BLaER1 treated with 17β-estradiol and CSF1 and Interleukin-3, amounts not matched to agents 10 nM and 100 nM (cell line): ENCODE measurements around the gene ARHGAP26.

Experiments used
- H3K27ac ChIP-seq, 11 experiments: shearing (Covaris generic); formaldehyde crosslinking; 2 replicates each; pipeline ENCODE4 v1.8.1; 2022
- H3K27me3 ChIP-seq, 11 experiments: shearing (Covaris generic); formaldehyde crosslinking; 2 replicates each; pipeline ENCODE4 v1.8.1; 2022
- H3K36me3 ChIP-seq, 11 experiments: shearing (Covaris generic); formaldehyde crosslinking; 2 replicates each; pipeline ENCODE4 v1.8.1; 2022
- H3K4me1 ChIP-seq, 10 experiments: shearing (Covaris generic); formaldehyde crosslinking; 2 replicates each; pipeline ENCODE4 v1.8.1; 2022
- H3K4me2 ChIP-seq, 11 experiments: shearing (Covaris generic); formaldehyde crosslinking; 2 replicates each; pipeline ENCODE4 v1.8.1; 2022
- H3K4me3 ChIP-seq, 10 experiments: shearing (Covaris generic); formaldehyde crosslinking; 2 replicates each; pipeline ENCODE4 v1.8.1; 2022
- H3K9ac ChIP-seq, 11 experiments: shearing (Covaris generic); formaldehyde crosslinking; 2 replicates each; pipeline ENCODE4 v1.8.1; 2022
- H3K9me3 ChIP-seq, 11 experiments: shearing (Covaris generic); formaldehyde crosslinking; replicated peaks in 1 of 11; 2 replicates each; pipeline ENCODE4 v1.8.1; 2022
- H4K20me1 ChIP-seq, 11 experiments: shearing (Covaris generic); formaldehyde crosslinking; 2 replicates each; pipeline ENCODE4 v1.8.1; 2022
- Cebpa-rat ChIP-seq, 11 experiments: shearing (Covaris generic); IDR thresholded peaks; 2 replicates each; pipeline ENCODE4 v1.8.1; 2022

ARHGAP26 gene

GRCh38 chr5:142763701-142764100 lies 6.5 kb upstream of the ARHGAP26 start:
- no peak overlapping the region for H3K4me3 ChIP-seq
- no peak overlapping the region for H3K9ac ChIP-seq
- no peaks in the 10 kb centered on the region; a peak in 1 of 22 replicates for H3K27me3 ChIP-seq
- peaks cover 0 to 28% (median 0%) of the 10 kb centered on the region in 10 experiments; a peak in 8 of 20 replicates for H3K4me1 ChIP-seq
- no peak overlapping the region for H3K4me2 ChIP-seq
- no peaks in the 10 kb centered on the region for H4K20me1 ChIP-seq
- peaks cover 0 to 5% (median 0%) of the 10 kb centered on the region in 11 experiments; a peak in 4 of 22 replicates for H3K9me3 ChIP-seq
- no peaks in the 10 kb centered on the region for H3K36me3 ChIP-seq
- TF ChIP-seq Cebpa-rat (IDR thresholded peaks at IDR 0.05), result no peak
- H3K27ac ChIP-seq, result no peak overlapping the region

- H4K20me1 ChIP-seq, result peaks cover 6 to 19% (median 13%) of the 10 kb centered on the region in 11 experiments; a peak in 20 of 22 replicates
Observed at GRCh38 chr5:142767178-142767577, 3.0 kb upstream of the ARHGAP26 start.

GRCh38 chr5:142767911-142768310 lies 2.3 kb upstream of the ARHGAP26 start:
- H3K27me3 ChIP-seq, result no peaks in the 10 kb centered on the region; a peak in 1 of 22 replicates
- no peak for TF ChIP-seq Cebpa-rat (IDR thresholded peaks at IDR 0.05)

More at GRCh38 chr5:142767178-142767577, 3.0 kb upstream of the ARHGAP26 start:
- Histone ChIP-seq H3K9ac (no peak overlapping the region), H3K9me3 (peaks cover 0 to 5% (median 0%) of the 10 kb centered on the region in 11 experiments; a peak in 4 of 22 replicates), H3K4me3 (no peak overlapping the region), H3K4me2 (no peak overlapping the region), H3K27ac (no peak overlapping the region), H3K36me3 (no peaks in the 10 kb centered on the region), H3K27me3 (no peaks in the 10 kb centered on the region; a peak in 1 of 22 replicates), H3K4me1 (peaks cover 10 to 27% (median 16%) of the 10 kb centered on the region in 10 experiments)
- no peak for TF ChIP-seq Cebpa-rat (IDR thresholded peaks at IDR 0.05)

GRCh38 chr5:142769251-142769792 lies 855 bp upstream of the ARHGAP26 start:
- no peaks in the 10 kb centered on the region for H3K9me3 ChIP-seq
- H3K27me3 ChIP-seq, result no peaks in the 10 kb centered on the region; a peak in 1 of 22 replicates
- H3K4me3 ChIP-seq, result peak overlapping the region; percentile 81 to 97 (median 91)
- peak overlapping the region; percentile 68 to 96 (median 89); a peak in 20 of 22 replicates for H3K9ac ChIP-seq
- H3K36me3 ChIP-seq, result peaks cover 0 to 10% (median 0%) of the 10 kb centered on the region in 11 experiments; a peak in 2 of 22 replicates
- peak overlapping the region; percentile 76 to 97 (median 91) for H3K4me2 ChIP-seq
- H3K4me1 ChIP-seq, result peaks cover 21 to 40% (median 26%) of the 10 kb centered on the region in 10 experiments
- TF ChIP-seq Cebpa-rat (IDR thresholded peaks at IDR 0.05), result no peak
- peak overlapping the region in 3 of 11 experiments; percentile 87 to 94 (median 94); a peak in 3 of 22 replicates for H3K27ac ChIP-seq
- peaks cover 26 to 40% (median 35%) of the 10 kb centered on the region in 11 experiments for H4K20me1 ChIP-seq

More at GRCh38 chr5:142767911-142768310, 2.3 kb upstream of the ARHGAP26 start:
- no peak overlapping the region for H3K27ac ChIP-seq
- H4K20me1 ChIP-seq, result peaks cover 14 to 26% (median 20%) of the 10 kb centered on the region in 11 experiments
- no peak overlapping the region for H3K9ac ChIP-seq
- H3K4me3 ChIP-seq, result no peak overlapping the region
- H3K4me2 ChIP-seq, result peak overlapping the region in 1 of 11 experiments; percentile 9; a peak in 1 of 22 replicates
- H3K9me3 ChIP-seq, result peaks cover 0 to 5% (median 0%) of the 10 kb centered on the region in 11 experiments; a peak in 4 of 22 replicates
- peaks cover 0 to 6% (median 0%) of the 10 kb centered on the region in 11 experiments; a peak in 1 of 22 replicates for H3K36me3 ChIP-seq
- H3K4me1 ChIP-seq, result peaks cover 16 to 27% (median 21%) of the 10 kb centered on the region in 10 experiments

GRCh38 chr5:142770650-142771609 lies 753 bp downstream of the ARHGAP26 start:
- Histone ChIP-seq H4K20me1 (peaks cover 26 to 51% (median 38%) of the 10 kb centered on the region in 11 experiments), H3K9ac (peak overlapping the region; percentile 88 to 96 (median 92))
- no peak for TF ChIP-seq Cebpa-rat (IDR thresholded peaks at IDR 0.05)

GRCh38 chr5:142771666-142772065 lies 1.5 kb downstream of the ARHGAP26 start:
- peak overlapping the region; percentile 88 to 96 (median 92) for H3K9ac ChIP-seq
- peak overlapping the region in 10 of 11 experiments; percentile 85 to 95 (median 89); a peak in 18 of 22 replicates for H3K27ac ChIP-seq
- no peaks in the 10 kb centered on the region; a peak in 1 of 22 replicates for H3K27me3 ChIP-seq
- peak overlapping the region; percentile 81 to 97 (median 91) for H3K4me3 ChIP-seq
- peaks cover 21 to 63% (median 30%) of the 10 kb centered on the region in 10 experiments for H3K4me1 ChIP-seq
- peaks cover 0 to 10% (median 0%) of the 10 kb centered on the region in 11 experiments; a peak in 2 of 22 replicates for H3K36me3 ChIP-seq
- peak overlapping the region; percentile 82 to 99 (median 94) for H3K4me2 ChIP-seq
- H3K9me3 ChIP-seq, result peaks cover 0 to 7% (median 0%) of the 10 kb centered on the region in 11 experiments; a peak in 2 of 22 replicates
- TF ChIP-seq Cebpa-rat (IDR thresholded peaks at IDR 0.05), result no peak
- peaks cover 26 to 58% (median 38%) of the 10 kb centered on the region in 11 experiments for H4K20me1 ChIP-seq

More at GRCh38 chr5:142770650-142771609, 753 bp downstream of the ARHGAP26 start:
- peaks cover 21 to 56% (median 26%) of the 10 kb centered on the region in 10 experiments for H3K4me1 ChIP-seq
- peaks cover 0 to 10% (median 0%) of the 10 kb centered on the region in 11 experiments; a peak in 2 of 22 replicates for H3K36me3 ChIP-seq
- H3K27me3 ChIP-seq, result no peaks in the 10 kb centered on the region; a peak in 1 of 22 replicates
- H3K4me2 ChIP-seq, result peak overlapping the region; percentile 82 to 99 (median 94)
- no peaks in the 10 kb centered on the region; a peak in 1 of 22 replicates for H3K9me3 ChIP-seq
- H3K4me3 ChIP-seq, result peak overlapping the region; percentile 81 to 97 (median 91)
- peak overlapping the region; percentile 84 to 95 (median 88) for H3K27ac ChIP-seq

GRCh38 chr5:142772446-142773293 lies 2.5 kb downstream of the ARHGAP26 start:
- Histone ChIP-seq H3K36me3 (peaks cover 0 to 14% (median 0%) of the 10 kb centered on the region in 11 experiments; a peak in 2 of 22 replicates), H3K4me2 (peak overlapping the region; percentile 82 to 99 (median 94)), H4K20me1 (peaks cover 26 to 68% (median 46%) of the 10 kb centered on the region in 11 experiments), H3K4me1 (peaks cover 21 to 73% (median 40%) of the 10 kb centered on the region in 10 experiments), H3K27ac (peak overlapping the region in 5 of 11 experiments; percentile 86 to 95 (median 94); a peak in 5 of 22 replicates), H3K9me3 (peaks cover 0 to 9% (median 0%) of the 10 kb centered on the region in 11 experiments; a peak in 2 of 22 replicates), H3K27me3 (no peaks in the 10 kb centered on the region; a peak in 1 of 22 replicates), H3K9ac (peak overlapping the region in 8 of 11 experiments; percentile 89 to 96 (median 94); a peak in 13 of 22 replicates), H3K4me3 (peak overlapping the region in 7 of 10 experiments; percentile 82 to 97 (median 92); a peak in 14 of 20 replicates)
- TF ChIP-seq Cebpa-rat (IDR thresholded peaks at IDR 0.05), result no peak
